ENCODE measurements around the gene TSPAN1. TPM values are rescaled to one million over a fixed set of nuclear protein-coding genes. Genes with fewer than 3 reads are reported as not detected.

TSPAN1 gene
- total and polyA plus RNA-seq, 5 donors from 2014 or later: not detected

DNA sequence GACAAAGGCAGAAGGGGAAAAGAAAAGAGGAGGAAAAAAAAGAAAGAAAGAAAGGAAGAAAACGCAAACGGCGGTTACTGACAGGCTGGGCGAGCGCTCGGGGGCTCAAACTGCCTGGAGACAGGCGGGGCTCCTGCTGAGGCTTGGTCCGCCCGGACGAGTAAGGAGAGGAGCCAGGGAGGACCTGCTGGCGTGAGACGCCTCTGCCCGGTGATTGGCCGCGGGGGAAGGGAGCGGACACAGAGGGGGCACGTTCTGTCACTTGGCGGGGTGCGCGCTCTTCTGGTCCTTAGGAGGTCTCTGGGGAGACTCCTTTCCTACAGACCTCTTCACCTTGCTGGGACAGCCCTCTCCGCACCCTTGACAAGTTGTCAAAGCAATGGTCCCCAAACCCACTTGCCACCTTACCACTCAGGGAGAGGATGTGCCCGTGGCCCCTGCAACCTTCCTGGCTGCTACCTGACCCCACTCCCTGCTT lies 41.7 kb upstream of the TSPAN1 start:
- H3K4me3 ChIP-seq (ENCODE audit: low read depth, low read length): peak overlapping the region; percentile 72
- H3K9me3 ChIP-seq (ENCODE audit: control insufficient read depth in 2 of 2, low read length in 2 of 2): no peaks in the 10 kb centered on the region
- Mint-ChIP-seq H3K9me3 (peaks cover 0 to 4% (median 0%) of the 10 kb centered on the region in 7 donors), H3K36me3 (no peaks in the 10 kb centered on the region), H3K27me3 (peaks cover 48% of the 10 kb centered on the region), H3K27ac (peak overlapping the region; percentile 86 to 94 (median 87)), H3K4me1 (peaks cover 0 to 36% (median 17%) of the 10 kb centered on the region in 4 donors), H3K4me3 (peak overlapping the region; percentile 93 to 99 (median 96))
- ATAC-seq (ENCODE audit: low read depth in 2 of 2): peak; percentile 14 to 23
- H3K36me3 ChIP-seq (ENCODE audit: control insufficient read depth, insufficient read depth, low read length): no peaks in the 10 kb centered on the region
- peak overlapping the region; percentile 65 for H3K27ac ChIP-seq (ENCODE audit: insufficient read depth, low read length, poor library complexity, severe bottlenecking)
- peaks cover 23% of the 10 kb centered on the region for H3K27me3 ChIP-seq (ENCODE audit: control insufficient read depth, insufficient read depth, low read length)
- no peak for DNase-seq
- H3K4me1 ChIP-seq (ENCODE audit: control insufficient read depth, insufficient read depth, low read length, poor library complexity, severe bottlenecking): peaks cover 22% of the 10 kb centered on the region

- DNase-seq (no peak), ATAC-seq (ENCODE audit: low read depth in 2 of 2) (no peak)
- H3K36me3 Mint-ChIP-seq: no peaks in the 10 kb centered on the region
- Histone ChIP-seq H3K27me3 (ENCODE audit: control insufficient read depth, insufficient read depth, low read length) (peaks cover 20% of the 10 kb centered on the region), H3K27ac (ENCODE audit: insufficient read depth, low read length, poor library complexity, severe bottlenecking) (no peak overlapping the region), H3K9me3 (ENCODE audit: control insufficient read depth in 2 of 2, low read length in 2 of 2) (no peaks in the 10 kb centered on the region), H3K36me3 (ENCODE audit: control insufficient read depth, insufficient read depth, low read length) (no peaks in the 10 kb centered on the region), H3K4me3 (ENCODE audit: low read depth, low read length) (peak overlapping the region; percentile 72), H3K4me1 (ENCODE audit: control insufficient read depth, insufficient read depth, low read length, poor library complexity, severe bottlenecking) (peaks cover 22% of the 10 kb centered on the region)
- H3K27me3 Mint-ChIP-seq: peaks cover 42% of the 10 kb centered on the region
- H3K9me3 Mint-ChIP-seq: peaks cover 0 to 4% (median 0%) of the 10 kb centered on the region in 7 donors
- peak overlapping the region in 1 of 3 donors; percentile 86 for H3K27ac Mint-ChIP-seq
- peak overlapping the region; percentile 93 to 99 (median 96) for H3K4me3 Mint-ChIP-seq
- peaks cover 0 to 36% (median 17%) of the 10 kb centered on the region in 4 donors for H3K4me1 Mint-ChIP-seq
Observed at GRCh38 chr1:46133781-46134350, 41.0 kb upstream of the TSPAN1 start.

GRCh38 chr1:46134660-46135331 lies 40.1 kb upstream of the TSPAN1 start:
- DNase-seq: no peak
- no peaks in the 10 kb centered on the region for H3K36me3 ChIP-seq (ENCODE audit: control insufficient read depth, insufficient read depth, low read length)
- no peak for ATAC-seq (ENCODE audit: low read depth in 2 of 2)
- H3K4me1 ChIP-seq (ENCODE audit: control insufficient read depth, insufficient read depth, low read length, poor library complexity, severe bottlenecking): peaks cover 22% of the 10 kb centered on the region
- H3K9me3 ChIP-seq (ENCODE audit: control insufficient read depth in 2 of 2, low read length in 2 of 2): no peaks in the 10 kb centered on the region
- peak overlapping the region in 1 of 4 donors; percentile 15 for H3K4me3 Mint-ChIP-seq
- H3K36me3 Mint-ChIP-seq: no peaks in the 10 kb centered on the region
- no peak overlapping the region for H3K27ac ChIP-seq (ENCODE audit: insufficient read depth, low read length, poor library complexity, severe bottlenecking)
- H3K27me3 ChIP-seq (ENCODE audit: control insufficient read depth, insufficient read depth, low read length): peaks cover 18% of the 10 kb centered on the region
- peak overlapping the region in 1 of 3 donors; percentile 18 for H3K27ac Mint-ChIP-seq
- H3K27me3 Mint-ChIP-seq: peaks cover 37% of the 10 kb centered on the region
- peaks cover 0 to 36% (median 17%) of the 10 kb centered on the region in 4 donors for H3K4me1 Mint-ChIP-seq
- no peak overlapping the region for H3K4me3 ChIP-seq (ENCODE audit: low read depth, low read length)
- H3K9me3 Mint-ChIP-seq: peaks cover 0 to 5% (median 0%) of the 10 kb centered on the region in 7 donors

DNA sequence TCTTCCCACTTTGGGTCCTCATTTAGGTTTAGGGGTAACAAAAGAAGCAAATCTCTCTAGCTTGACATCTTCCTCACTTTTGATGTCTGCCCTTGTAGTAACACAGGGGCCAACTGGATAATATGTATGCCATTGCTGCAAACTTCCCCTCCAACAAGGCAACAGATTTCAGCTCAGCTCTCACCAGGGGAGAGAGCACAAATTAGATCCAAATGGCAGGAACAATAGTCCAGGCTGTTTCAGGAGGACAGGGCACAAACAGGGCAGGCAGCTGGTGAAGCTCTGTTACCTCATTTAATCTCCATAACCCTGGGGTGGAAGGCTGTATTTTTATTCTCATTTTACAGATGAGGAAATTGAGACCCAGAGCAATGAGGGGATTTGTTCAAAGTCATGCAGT lies 38.2 kb upstream of the TSPAN1 start:
- Mint-ChIP-seq H3K4me1 (peaks cover 0 to 18% (median 8%) of the 10 kb centered on the region in 4 donors), H3K4me3 (peak overlapping the region in 1 of 4 donors; percentile 17), H3K27ac (peak overlapping the region in 1 of 3 donors; percentile 5), H3K27me3 (peaks cover 26% of the 10 kb centered on the region), H3K36me3 (no peaks in the 10 kb centered on the region), H3K9me3 (peaks cover 0 to 5% (median 0%) of the 10 kb centered on the region in 7 donors)
- Histone ChIP-seq H3K9me3 (ENCODE audit: control insufficient read depth in 2 of 2, low read length in 2 of 2) (no peaks in the 10 kb centered on the region), H3K27me3 (ENCODE audit: control insufficient read depth, insufficient read depth, low read length) (peaks cover 5% of the 10 kb centered on the region), H3K36me3 (ENCODE audit: control insufficient read depth, insufficient read depth, low read length) (no peaks in the 10 kb centered on the region), H3K4me1 (ENCODE audit: control insufficient read depth, insufficient read depth, low read length, poor library complexity, severe bottlenecking) (peaks cover 11% of the 10 kb centered on the region), H3K4me3 (ENCODE audit: low read depth, low read length) (no peak overlapping the region), H3K27ac (ENCODE audit: insufficient read depth, low read length, poor library complexity, severe bottlenecking) (no peak overlapping the region)
- ATAC-seq (ENCODE audit: low read depth in 2 of 2): no peak
- no peak for DNase-seq

GRCh38 chr1:46137916-46138315 lies 37.0 kb upstream of the TSPAN1 start:
- Mint-ChIP-seq H3K4me1 (peaks cover 0 to 11% (median 4%) of the 10 kb centered on the region in 4 donors), H3K36me3 (no peaks in the 10 kb centered on the region), H3K4me3 (no peak overlapping the region), H3K27ac (no peak overlapping the region), H3K27me3 (peaks cover 16% of the 10 kb centered on the region), H3K9me3 (peaks cover 0 to 5% (median 0%) of the 10 kb centered on the region in 7 donors)
- no peaks in the 10 kb centered on the region for H3K9me3 ChIP-seq (ENCODE audit: control insufficient read depth in 2 of 2, low read length in 2 of 2)
- no peak overlapping the region for H3K27ac ChIP-seq (ENCODE audit: insufficient read depth, low read length, poor library complexity, severe bottlenecking)
- H3K4me1 ChIP-seq (ENCODE audit: control insufficient read depth, insufficient read depth, low read length, poor library complexity, severe bottlenecking): peaks cover 6% of the 10 kb centered on the region
- no peak overlapping the region for H3K4me3 ChIP-seq (ENCODE audit: low read depth, low read length)
- DNase-seq (no peak), ATAC-seq (ENCODE audit: low read depth in 2 of 2) (no peak)
- H3K27me3 ChIP-seq (ENCODE audit: control insufficient read depth, insufficient read depth, low read length): peaks cover 5% of the 10 kb centered on the region
- H3K36me3 ChIP-seq (ENCODE audit: control insufficient read depth, insufficient read depth, low read length): no peaks in the 10 kb centered on the region

- DNase-seq (no peak), ATAC-seq (ENCODE audit: low read depth in 2 of 2) (no peak)
- Histone ChIP-seq H3K4me1 (ENCODE audit: control insufficient read depth, insufficient read depth, low read length, poor library complexity, severe bottlenecking) (no peaks in the 10 kb centered on the region), H3K27me3 (ENCODE audit: control insufficient read depth, insufficient read depth, low read length) (no peaks in the 10 kb centered on the region), H3K4me3 (ENCODE audit: low read depth, low read length) (no peak overlapping the region), H3K9me3 (ENCODE audit: control insufficient read depth in 2 of 2, low read length in 2 of 2) (no peaks in the 10 kb centered on the region), H3K36me3 (ENCODE audit: control insufficient read depth, insufficient read depth, low read length) (no peaks in the 10 kb centered on the region), H3K27ac (ENCODE audit: insufficient read depth, low read length, poor library complexity, severe bottlenecking) (no peak overlapping the region)
- Mint-ChIP-seq H3K27me3 (peaks cover 31% of the 10 kb centered on the region), H3K36me3 (no peaks in the 10 kb centered on the region), H3K4me1 (no peaks in the 10 kb centered on the region), H3K27ac (no peak overlapping the region), H3K9me3 (peaks cover 0 to 4% (median 0%) of the 10 kb centered on the region in 7 donors), H3K4me3 (no peak overlapping the region)
Observed at GRCh38 chr1:46148318-46148717, 26.6 kb upstream of the TSPAN1 start.

GRCh38 chr1:46150085-46150484 lies 24.8 kb upstream of the TSPAN1 start:
- no peak overlapping the region for H3K4me3 Mint-ChIP-seq
- no peaks in the 10 kb centered on the region for H3K36me3 Mint-ChIP-seq
- H3K27ac Mint-ChIP-seq: no peak overlapping the region
- DNase-seq (no peak), ATAC-seq (ENCODE audit: low read depth in 2 of 2) (no peak)
- H3K4me3 ChIP-seq (ENCODE audit: low read depth, low read length): no peak overlapping the region
- H3K9me3 Mint-ChIP-seq: peaks cover 0 to 6% (median 0%) of the 10 kb centered on the region in 7 donors
- no peaks in the 10 kb centered on the region for H3K4me1 Mint-ChIP-seq
- no peaks in the 10 kb centered on the region for H3K9me3 ChIP-seq (ENCODE audit: control insufficient read depth in 2 of 2, low read length in 2 of 2)
- no peaks in the 10 kb centered on the region for H3K4me1 ChIP-seq (ENCODE audit: control insufficient read depth, insufficient read depth, low read length, poor library complexity, severe bottlenecking)
- no peak overlapping the region for H3K27ac ChIP-seq (ENCODE audit: insufficient read depth, low read length, poor library complexity, severe bottlenecking)
- H3K27me3 Mint-ChIP-seq: peaks cover 31% of the 10 kb centered on the region
- no peaks in the 10 kb centered on the region for H3K27me3 ChIP-seq (ENCODE audit: control insufficient read depth, insufficient read depth, low read length)
- H3K36me3 ChIP-seq (ENCODE audit: control insufficient read depth, insufficient read depth, low read length): no peaks in the 10 kb centered on the region
